ENCODE results near the gene FOXJ3. TPM values are rescaled to one million over a fixed set of nuclear protein-coding genes. Genes with fewer than 3 reads are reported as not detected.

The FOXJ3 gene
- 49.4 and 49.8 TPM in 2 replicates for total RNA-seq (ENCODE audit: low replicate concordance)
- long read RNA-seq, full-length matches to known transcripts = 1 of 17 reads
- long read RNA-seq, partial matches to known transcripts = 14 of 17 reads
- long read RNA-seq, other reads (novel, unspliced or antisense) = 2 of 17 reads

GRCh38 chr1:42335050-42335808, at the start of gene FOXJ3:
FOXJ3 (minus strand) TSS chr1:42335235; CDS start chr1:42311093, 24,142 bp downstream.
- peak; percentile 93 for DNase-seq (ENCODE audit: extremely low spot score, unreplicated experiment)
- peak within 1 kb of the TSS; percentile 94 for H3K4me3 Mint-ChIP-seq
- H3K27me3 Mint-ChIP-seq = no peaks in the 10 kb centered on the region
- peaks cover 32% of the 10 kb centered on the region for H3K4me1 Mint-ChIP-seq (ENCODE audit: unreplicated experiment)
- H3K36me3 Mint-ChIP-seq = no peaks in the 10 kb centered on the region
- no peaks in the 10 kb centered on the region for H3K9me3 Mint-ChIP-seq
- H3K27ac Mint-ChIP-seq = peak within 1 kb of the TSS; percentile 95
- TF ChIP-seq CTCF (conservative IDR thresholded peaks at IDR 0.05) = no peak

- no peak for DNase-seq (ENCODE audit: extremely low spot score, unreplicated experiment)
- Mint-ChIP-seq H3K27me3 (peaks cover 58% of the 10 kb centered on the region), H3K4me3 (peak overlapping the region; percentile 76), H3K4me1 (ENCODE audit: unreplicated experiment) (no peaks in the 10 kb centered on the region), H3K27ac (no peak overlapping the region), H3K9me3 (no peaks in the 10 kb centered on the region), H3K36me3 (no peaks in the 10 kb centered on the region)
- no peak for TF ChIP-seq CTCF (conservative IDR thresholded peaks at IDR 0.05)
Measured at GRCh38 chr1:42381280-42381673, 46.2 kb upstream of the FOXJ3 start.

- DNase-seq (ENCODE audit: extremely low spot score, unreplicated experiment) = peak; percentile 70
- Mint-ChIP-seq H3K27ac (no peak within 1 kb of the TSS), H3K27me3 (peaks cover 58% of the 10 kb centered on the region), H3K4me1 (ENCODE audit: unreplicated experiment) (no peaks in the 10 kb centered on the region), H3K36me3 (no peaks in the 10 kb centered on the region), H3K9me3 (no peaks in the 10 kb centered on the region), H3K4me3 (peak within 1 kb of the TSS; percentile 89)
- TF ChIP-seq CTCF (conservative IDR thresholded peaks at IDR 0.05) = no peak
Measured at GRCh38 chr1:42380586-42381279, 45.7 kb upstream of the FOXJ3 start, which contains the start of gene RIMKLA. RIMKLA (plus strand) TSS chr1:42380792; CDS start chr1:42380935, 143 bp downstream.

GRCh38 chr1:42379794-42380585, 45.0 kb upstream of the FOXJ3 start:
- no peak for TF ChIP-seq CTCF (conservative IDR thresholded peaks at IDR 0.05)
- DNase-seq (ENCODE audit: extremely low spot score, unreplicated experiment) = peak; percentile 69
- no peaks in the 10 kb centered on the region for H3K36me3 Mint-ChIP-seq
- H3K9me3 Mint-ChIP-seq = no peaks in the 10 kb centered on the region
- H3K27ac Mint-ChIP-seq = no peak overlapping the region
- H3K4me3 Mint-ChIP-seq = peak overlapping the region; percentile 89
- peaks cover 54% of the 10 kb centered on the region for H3K27me3 Mint-ChIP-seq
- no peaks in the 10 kb centered on the region for H3K4me1 Mint-ChIP-seq (ENCODE audit: unreplicated experiment)

GRCh38 chr1:42372796-42373195, 37.8 kb upstream of the FOXJ3 start:
- Mint-ChIP-seq H3K4me3 (no peak overlapping the region), H3K9me3 (no peaks in the 10 kb centered on the region), H3K27ac (no peak overlapping the region), H3K36me3 (no peaks in the 10 kb centered on the region), H3K4me1 (ENCODE audit: unreplicated experiment) (no peaks in the 10 kb centered on the region), H3K27me3 (peaks cover 14% of the 10 kb centered on the region)
- no peak for DNase-seq (ENCODE audit: extremely low spot score, unreplicated experiment)
- no peak for TF ChIP-seq CTCF (conservative IDR thresholded peaks at IDR 0.05)
